ENCODE measurements around the gene RPTOR. TPM values are rescaled to one million over a fixed set of nuclear protein-coding genes. Genes with fewer than 3 reads are reported as not detected.

The RPTOR gene
- total RNA-seq, 4 donors from 2014 or later: 23.6 to 37.0 (median 27.8) TPM

DNA sequence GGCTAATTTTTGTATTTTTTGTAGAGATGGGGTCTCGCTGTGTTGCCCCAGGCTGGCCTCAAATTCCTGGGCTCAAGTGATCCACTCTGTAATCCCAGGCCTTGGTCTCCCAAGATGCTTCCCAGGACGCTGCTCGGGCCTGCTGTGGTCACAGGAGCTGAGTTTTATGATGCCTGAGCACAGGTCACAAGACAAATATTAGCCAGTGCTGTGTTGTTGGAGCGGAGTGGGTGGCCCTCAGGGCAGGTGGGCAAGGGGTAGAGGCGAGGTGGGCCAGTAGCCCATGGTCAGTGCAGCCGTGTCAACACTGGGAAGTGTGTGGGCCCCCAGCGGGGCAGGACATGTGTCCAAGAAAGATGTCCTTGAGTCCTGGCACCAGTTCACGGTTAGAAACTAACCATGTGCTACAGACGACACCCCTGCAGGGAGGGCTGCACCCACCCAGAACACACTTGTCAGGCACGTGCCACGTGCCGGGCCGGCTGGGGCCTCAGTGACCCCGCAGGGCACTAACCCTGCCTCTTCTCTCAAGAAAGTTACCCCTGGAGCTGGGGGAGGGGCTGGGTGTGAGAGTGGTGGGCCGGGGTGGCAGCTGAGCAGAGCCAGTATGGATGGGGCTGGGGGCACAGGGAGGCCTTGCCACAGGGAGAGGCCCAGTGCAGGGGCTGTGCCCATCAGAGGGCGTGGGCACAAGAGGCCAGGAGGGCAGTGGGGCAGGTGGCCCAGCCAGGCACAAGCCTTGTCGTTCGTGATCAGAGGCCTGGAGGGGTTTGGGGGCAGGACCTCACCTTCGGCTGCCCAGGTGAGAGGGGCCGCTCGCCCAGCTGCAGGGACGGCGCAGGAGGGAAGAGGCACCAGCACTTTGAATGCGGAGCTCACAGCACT is 343.9 kb downstream of the RPTOR start:
- no peak for TF ChIP-seq CTCF (IDR thresholded peaks at IDR 0.05)
- DNase-seq (ENCODE audit: low spot score) (no peak), ATAC-seq (ENCODE audit: low FRiP score) (no peak)

GRCh38 chr17:80889231-80890195 is 344.9 kb downstream of the RPTOR start:
- TF ChIP-seq CTCF (IDR thresholded peaks at IDR 0.05): no peak
- ATAC-seq (ENCODE audit: low FRiP score) (no peak), DNase-seq (ENCODE audit: low spot score) (no peak)

GRCh38 chr17:80890196-80890920 is 345.7 kb downstream of the RPTOR start:
- TF ChIP-seq CTCF (IDR thresholded peaks at IDR 0.05): no peak
- no peak for ATAC-seq (ENCODE audit: low FRiP score)
- no peak for DNase-seq (ENCODE audit: low spot score)

- no peak for TF ChIP-seq CTCF (IDR thresholded peaks at IDR 0.05)
- ATAC-seq (ENCODE audit: low FRiP score): peak; percentile 22
- no peak for DNase-seq (ENCODE audit: low spot score)
Observed at GRCh38 chr17:80890921-80891396, 346.3 kb downstream of the RPTOR start.

DNA sequence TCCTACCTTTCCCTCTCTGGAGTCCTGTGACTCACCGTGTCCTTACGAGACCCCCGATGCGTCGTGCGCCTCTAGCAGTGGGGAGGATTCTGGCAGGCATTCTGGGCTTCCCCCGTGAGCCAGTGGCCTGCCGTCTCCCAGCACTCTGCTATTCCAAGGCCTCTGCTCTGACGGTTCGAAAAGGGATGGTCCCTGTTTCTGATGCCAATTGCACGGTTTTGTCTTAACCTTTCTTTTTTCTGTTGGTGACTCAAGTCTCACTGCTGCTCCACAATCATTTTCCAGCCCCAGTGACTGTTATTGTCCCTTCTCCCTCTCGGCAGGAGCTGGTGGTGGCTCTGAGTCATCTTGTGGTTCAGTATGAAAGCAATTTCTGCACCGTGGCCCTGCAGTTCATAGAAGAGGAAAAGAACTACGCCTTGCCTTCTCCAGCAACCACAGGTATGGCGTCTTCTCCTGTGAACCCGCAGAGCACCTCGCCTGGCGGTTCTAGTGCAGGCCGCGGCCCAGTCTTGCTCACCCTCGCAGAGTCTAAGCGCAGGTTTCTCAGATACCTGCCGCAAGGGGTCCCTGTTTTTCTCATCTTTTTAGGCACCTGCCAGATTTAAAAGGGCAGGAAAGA is 346.9 kb downstream of the RPTOR start:
- DNase-seq (ENCODE audit: low spot score) (no peak), ATAC-seq (ENCODE audit: low FRiP score) (peak; percentile 17)
- no peak for TF ChIP-seq CTCF (IDR thresholded peaks at IDR 0.05)
